B cell (primary cell): ENCODE results near the gene WDR62.

Experiments
- EZH2 ChIP-seq: IDR thresholded peaks from 2 replicates; pipeline ENCODE4 v1.6.1; 2012; ENCODE audit warnings: borderline replicate concordance, low read depth, mild to moderate bottlenecking, moderate library complexity, low read length; ENCODE audit not compliant: insufficient read depth, poor library complexity, severe bottlenecking
- TF ChIP-seq, protein P1 (sequence below): fragments of 200-600 bp; IDR thresholded peaks from one replicate; pipeline ENCODE4 v1.8.0; 2022; ENCODE audit warnings: antibody characterized with exemption, mild to moderate bottlenecking

GRCh38 chr19:36140304-36141038 is 85.8 kb downstream of the WDR62 start:
- TF ChIP-seq, protein P1, sequence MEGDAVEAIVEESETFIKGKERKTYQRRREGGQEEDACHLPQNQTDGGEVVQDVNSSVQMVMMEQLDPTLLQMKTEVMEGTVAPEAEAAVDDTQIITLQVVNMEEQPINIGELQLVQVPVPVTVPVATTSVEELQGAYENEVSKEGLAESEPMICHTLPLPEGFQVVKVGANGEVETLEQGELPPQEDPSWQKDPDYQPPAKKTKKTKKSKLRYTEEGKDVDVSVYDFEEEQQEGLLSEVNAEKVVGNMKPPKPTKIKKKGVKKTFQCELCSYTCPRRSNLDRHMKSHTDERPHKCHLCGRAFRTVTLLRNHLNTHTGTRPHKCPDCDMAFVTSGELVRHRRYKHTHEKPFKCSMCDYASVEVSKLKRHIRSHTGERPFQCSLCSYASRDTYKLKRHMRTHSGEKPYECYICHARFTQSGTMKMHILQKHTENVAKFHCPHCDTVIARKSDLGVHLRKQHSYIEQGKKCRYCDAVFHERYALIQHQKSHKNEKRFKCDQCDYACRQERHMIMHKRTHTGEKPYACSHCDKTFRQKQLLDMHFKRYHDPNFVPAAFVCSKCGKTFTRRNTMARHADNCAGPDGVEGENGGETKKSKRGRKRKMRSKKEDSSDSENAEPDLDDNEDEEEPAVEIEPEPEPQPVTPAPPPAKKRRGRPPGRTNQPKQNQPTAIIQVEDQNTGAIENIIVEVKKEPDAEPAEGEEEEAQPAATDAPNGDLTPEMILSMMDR: no peak
- no peak for TF ChIP-seq EZH2
